HG03159 (cell line): ENCODE measurements around the gene RNF43.

Source experiments
- ATAC-seq: cut with Tn5 transposase; IDR thresholded peaks from one replicate; pipeline ENCODE4 v1.9.1; 2021; ENCODE audit warnings: mild to moderate bottlenecking, moderate library complexity; ENCODE audit not compliant: unreplicated experiment

RNF43 gene

DNA sequence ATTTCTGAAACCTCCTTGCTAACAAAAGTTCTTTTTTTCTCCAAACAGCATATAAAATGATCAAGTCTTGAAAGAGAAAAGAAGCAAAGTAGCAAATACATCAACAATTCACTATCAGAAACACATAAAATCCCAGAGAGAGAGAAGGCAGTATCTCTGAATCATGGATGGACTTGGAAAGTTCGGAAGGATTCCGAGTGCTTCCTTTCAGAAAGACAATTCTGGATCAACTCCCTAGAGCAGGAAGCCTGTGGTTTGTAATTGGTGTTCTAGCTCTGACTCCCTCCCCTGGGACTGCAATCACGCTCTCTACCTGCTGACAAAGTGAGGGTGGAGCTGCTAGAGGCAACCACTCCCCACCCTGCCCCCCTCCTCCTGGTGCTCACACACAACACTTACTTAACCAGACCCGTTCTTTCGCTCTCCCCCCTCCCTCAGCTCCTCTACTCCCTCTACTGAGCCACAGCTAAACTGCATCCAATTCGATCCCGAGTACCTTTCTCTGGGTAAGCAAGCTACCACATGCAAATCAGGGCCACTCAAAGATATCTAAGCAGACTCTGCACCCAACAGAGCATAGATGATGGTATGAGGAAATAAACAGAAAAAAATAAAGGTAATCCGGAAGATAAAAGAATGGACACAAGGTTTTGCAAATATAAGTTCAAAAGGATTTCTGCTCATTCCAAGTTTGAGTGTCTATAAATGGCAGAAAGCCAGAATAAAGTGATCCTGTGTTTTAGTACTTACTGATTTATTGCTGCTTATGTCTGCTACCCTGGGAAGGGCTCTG is at the start of gene RNF43:
RNF43 (minus strand) TSS at position 235 of the 793 bp plus-strand sequence. CDS start 1,957 bp downstream, outside the sequence.
- peak; percentile 95 for ATAC-seq

DNA sequence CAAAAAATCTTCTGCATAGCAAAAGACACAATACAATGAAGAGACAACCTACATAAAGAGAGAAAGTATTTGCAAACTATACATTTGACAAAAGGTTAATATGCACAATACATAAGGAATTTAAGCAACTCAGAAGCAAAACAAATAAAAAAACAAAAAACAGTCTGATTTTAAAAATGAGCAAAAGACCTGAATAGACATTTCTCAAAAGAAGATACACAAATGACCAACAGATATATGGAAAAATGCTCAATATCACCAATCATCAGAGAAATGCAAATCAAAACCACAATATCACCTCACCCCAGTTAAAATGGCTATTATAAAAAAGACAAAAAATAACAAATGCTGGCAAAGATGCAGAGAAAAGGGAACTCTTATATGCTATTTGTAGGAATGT is 38.2 kb upstream of the RNF43 start:
- no peak for ATAC-seq

DNA sequence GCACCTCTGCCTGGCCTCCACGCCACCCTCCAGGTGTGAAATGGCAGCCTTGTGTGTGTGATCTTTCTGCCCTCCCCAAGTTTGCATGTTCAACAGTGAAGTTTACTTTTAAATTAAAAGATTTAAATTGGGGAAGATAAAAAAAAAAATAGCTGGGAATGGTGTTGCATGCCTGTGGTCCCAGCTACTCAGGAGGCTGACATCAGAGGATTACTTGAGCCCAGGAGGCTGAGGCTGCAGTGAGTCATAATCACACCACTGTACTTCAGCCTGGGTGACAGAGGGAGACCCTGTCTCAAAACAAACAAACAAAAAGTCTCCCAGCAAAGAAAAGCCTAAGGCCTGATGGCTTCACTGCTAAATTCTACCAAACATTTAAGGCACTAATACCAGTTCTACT is 35.4 kb upstream of the RNF43 start:
- no peak for ATAC-seq

- no peak for ATAC-seq
These were observed 30.0 kb upstream of the RNF43 start for GRCh38 chr17:58447039-58447975.

DNA sequence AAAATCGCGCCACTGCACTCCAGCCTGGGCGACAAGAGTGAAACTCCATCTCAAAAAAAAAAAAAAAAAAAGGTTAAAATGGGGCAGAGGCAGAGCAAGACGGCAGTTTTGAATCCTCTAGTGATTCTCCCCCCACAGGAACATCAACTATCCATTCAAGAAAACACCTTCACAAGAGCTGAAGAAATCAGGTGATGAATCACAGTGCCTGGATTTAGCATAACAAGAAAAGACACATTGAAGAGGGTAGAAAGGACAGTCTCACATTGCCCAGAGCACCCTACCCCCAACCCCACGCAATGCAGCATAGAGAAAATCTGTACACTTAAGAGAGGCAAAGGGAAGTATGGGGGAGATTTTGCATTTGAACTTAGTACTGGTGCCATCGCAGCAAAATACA is 28.8 kb upstream of the RNF43 start:
- no peak for ATAC-seq

GRCh38 chr17:58436805-58437239 is 19.5 kb upstream of the RNF43 start:
- no peak for ATAC-seq

- no peak for ATAC-seq
These were observed 18.9 kb upstream of the RNF43 start for GRCh38 chr17:58436245-58436644.

GRCh38 chr17:58432806-58433573 is 15.7 kb upstream of the RNF43 start:
- no peak for ATAC-seq

DNA sequence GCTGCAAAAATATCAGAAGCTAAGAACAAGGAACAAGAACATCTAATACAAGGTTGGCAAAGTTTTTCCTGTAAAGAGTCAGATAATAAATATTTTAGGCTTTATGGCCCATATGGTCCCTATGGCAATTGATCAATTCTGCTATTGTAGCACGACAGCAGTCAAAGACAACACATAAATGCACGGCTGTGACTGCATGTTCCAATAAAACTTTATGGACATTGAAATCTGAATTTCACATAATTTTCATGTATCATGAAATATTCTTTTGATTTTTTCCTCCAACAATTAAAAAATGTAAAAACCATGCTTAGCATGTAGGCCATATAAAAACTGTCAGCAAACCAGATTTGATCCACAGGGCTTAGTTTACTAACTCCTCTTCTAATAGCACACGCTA is 10.5 kb upstream of the RNF43 start:
- ATAC-seq, result no peak

DNA sequence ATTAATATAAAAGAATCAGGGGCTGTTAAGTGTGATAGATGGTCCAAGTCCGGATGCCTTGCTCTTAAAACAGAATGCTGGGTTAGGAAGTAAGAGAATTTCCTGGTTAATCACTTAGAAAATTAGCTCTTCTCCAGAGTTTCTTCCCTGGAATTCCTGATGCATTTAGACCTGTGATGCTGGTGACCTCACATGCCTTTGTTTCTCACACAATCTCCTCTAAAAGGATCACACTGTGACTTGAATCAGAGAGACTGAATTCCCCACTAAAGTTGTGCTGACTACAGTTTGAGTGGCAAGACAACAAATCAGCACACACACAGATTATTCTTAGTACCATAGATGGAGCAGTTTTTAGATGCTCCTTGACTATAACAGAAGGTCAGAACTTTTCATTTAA is 4.4 kb upstream of the RNF43 start:
- no peak for ATAC-seq

- no peak for ATAC-seq
These were observed 3.5 kb upstream of the RNF43 start for GRCh38 chr17:58420827-58421226.

DNA sequence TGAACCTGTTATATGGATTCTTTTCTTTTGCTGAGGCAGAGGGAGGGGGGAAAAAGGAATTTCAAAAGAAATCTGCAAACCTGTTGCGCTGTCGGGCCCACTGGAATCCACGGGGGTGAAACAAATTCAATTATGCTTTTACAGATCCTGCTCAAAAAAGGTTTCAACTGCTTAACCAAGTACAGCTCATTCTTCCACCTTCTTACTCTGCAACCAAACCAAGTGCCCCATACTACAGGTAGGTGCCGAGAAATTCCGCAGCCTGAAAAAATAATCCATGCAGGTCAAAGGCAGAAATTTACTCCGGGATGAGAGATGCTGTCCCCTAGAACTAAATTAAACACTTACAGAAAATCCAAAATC is 416 bp downstream of the RNF43 start:
- no peak for ATAC-seq

GRCh38 chr17:58416396-58416795 is 938 bp downstream of the RNF43 start:
- no peak for ATAC-seq

DNA sequence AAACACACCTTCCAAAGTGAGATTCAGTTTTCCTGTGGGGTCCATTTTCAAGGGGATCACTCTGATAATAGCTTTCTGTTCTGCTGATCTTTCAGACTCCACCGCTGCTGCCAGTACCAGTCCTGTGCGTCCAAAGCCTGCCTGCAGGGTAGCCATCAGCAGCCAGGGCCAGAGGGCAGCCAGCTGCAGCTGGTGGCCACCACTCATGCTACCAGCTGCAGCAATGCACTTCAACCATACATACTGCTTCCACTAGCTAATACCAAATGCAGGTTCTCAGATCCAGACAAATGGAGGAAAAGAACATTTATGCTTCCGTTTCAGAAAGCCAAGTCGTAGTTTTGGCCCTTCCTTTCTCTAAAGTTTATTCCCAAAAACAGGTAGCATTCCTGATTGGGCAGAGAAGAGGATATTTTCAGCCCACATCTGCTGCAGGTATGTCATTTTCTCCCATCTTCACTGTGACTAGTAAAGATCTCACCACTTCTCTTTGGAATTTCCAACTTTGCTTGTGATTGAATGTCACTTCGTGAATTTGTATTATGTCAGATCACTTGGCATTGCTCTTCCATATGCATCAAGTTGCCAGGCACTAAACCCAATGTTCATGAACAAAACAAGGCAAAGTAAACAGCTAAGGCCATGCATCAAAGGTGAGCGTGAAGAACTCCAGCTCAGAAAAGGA is 1.8 kb downstream of the RNF43 start:
- no peak for ATAC-seq

GRCh38 chr17:58414596-58414997 is 2.7 kb downstream of the RNF43 start:
- no peak for ATAC-seq

GRCh38 chr17:58413684-58414083 is 3.6 kb downstream of the RNF43 start:
- ATAC-seq, result no peak

DNA sequence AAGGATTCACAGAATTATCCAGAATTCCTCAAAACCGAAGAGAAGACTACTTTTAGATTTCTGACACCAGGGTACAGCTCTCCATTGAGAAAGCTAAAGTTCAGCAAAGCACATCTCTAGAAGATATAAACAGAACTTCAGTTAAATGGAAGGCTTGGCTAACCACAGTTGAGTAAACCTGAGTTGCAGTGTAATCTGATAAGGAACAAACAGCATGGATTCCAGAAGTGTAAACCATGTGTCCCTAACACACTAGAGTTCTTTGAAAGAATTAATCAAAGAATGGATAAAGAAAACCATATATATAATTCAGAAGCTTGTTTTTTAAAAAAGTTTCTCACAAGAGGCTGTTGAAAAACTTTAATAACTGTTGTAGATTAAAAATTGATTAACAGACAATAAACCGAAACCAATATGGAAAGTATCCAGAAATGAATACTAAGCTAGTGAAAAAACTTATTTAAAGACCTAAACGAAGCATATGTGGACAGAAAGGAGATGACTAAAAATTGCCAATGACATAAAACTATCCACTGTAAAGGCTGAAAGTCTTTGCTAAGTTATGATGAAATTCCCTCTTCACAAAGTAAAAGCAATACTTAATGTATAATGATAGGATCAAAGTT is 4.3 kb downstream of the RNF43 start:
- no peak for ATAC-seq

DNA sequence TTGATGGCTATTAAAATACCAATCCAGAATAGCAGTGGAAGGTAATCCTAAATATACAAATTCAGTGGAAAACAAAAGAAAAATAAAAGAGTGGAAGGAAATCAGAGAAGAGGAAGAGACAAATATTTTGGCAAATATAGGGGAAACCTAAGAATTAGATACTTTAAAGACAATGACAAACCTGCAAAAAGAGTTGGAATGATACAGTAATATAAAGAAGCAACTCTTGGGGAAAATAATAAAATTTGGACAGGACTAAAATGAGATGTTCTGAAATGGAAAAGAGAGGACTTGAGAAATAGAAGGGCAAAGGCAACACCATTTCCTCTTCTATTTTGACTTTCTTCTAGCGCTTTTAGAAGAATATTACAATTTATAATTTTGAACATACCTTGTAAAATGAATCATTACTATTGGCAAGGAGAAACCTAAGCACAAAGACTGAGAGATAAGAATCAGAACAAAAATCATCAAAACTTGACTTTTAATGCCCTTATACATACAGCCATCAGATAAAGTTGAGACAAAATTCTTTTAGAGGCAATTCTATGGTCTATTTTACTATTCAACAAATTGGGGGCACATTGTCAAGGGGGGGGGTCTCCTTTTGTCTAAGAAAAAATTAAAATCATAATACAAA is 5.2 kb downstream of the RNF43 start:
- no peak for ATAC-seq

GRCh38 chr17:58411408-58411894 is 5.9 kb downstream of the RNF43 start:
- no peak for ATAC-seq
